Liver (tissue), 9 donors: ENCODE data around the gene IL1RAPL2. TPM values are rescaled to one million over a fixed set of nuclear protein-coding genes. Genes with fewer than 3 reads are reported as not detected.
"Not testable (repeated sequence)": the region's sequence is repeated elsewhere in the genome, so short reads cannot be mapped to it uniquely, and the experiment has no call there.

Experiments
- DNase-seq: peaks from one replicate; pipeline ENCODE4 v3.0.0-alpha.2; 2017; ENCODE audit warnings: low spot score
- H3K27ac ChIP-seq, 2 donors: one replicate each; pipeline ENCODE4 v1.7.0; 2013; ENCODE audit warnings: inconsistent platforms in 2 of 2, low read length in 2 of 2, control low read depth in 1 of 2, low read depth in 1 of 2, mild to moderate bottlenecking in 1 of 2
- H3K27me3 ChIP-seq, 4 donors: one replicate each; pipeline versions ENCODE4 v1.6.1 to v1.7.0; 2013; ENCODE audit warnings: low read length in 3 of 4, inconsistent platforms in 1 of 4, mild to moderate bottlenecking in 1 of 4, moderate library complexity in 1 of 4; ENCODE audit not compliant: control insufficient read depth in 4 of 4, insufficient read depth in 4 of 4
- H3K36me3 ChIP-seq, 4 donors: one replicate each; pipeline versions ENCODE4 v1.6.1 to v1.7.0; 2013; ENCODE audit warnings: low read length in 3 of 4, mild to moderate bottlenecking in 3 of 4, low read depth in 1 of 4, moderate library complexity in 1 of 4; ENCODE audit not compliant: control insufficient read depth in 4 of 4, insufficient read depth in 3 of 4
- H3K4me1 ChIP-seq, 4 donors: one replicate each; pipeline versions ENCODE4 v1.6.1 to v1.7.0; 2013; ENCODE audit warnings: low read length in 3 of 4, mild to moderate bottlenecking in 3 of 4, moderate library complexity in 1 of 4; ENCODE audit not compliant: control insufficient read depth in 4 of 4, insufficient read depth in 4 of 4
- H3K4me3 ChIP-seq, 3 donors: one replicate each; pipeline versions ENCODE4 v1.6.1 to v1.7.0; 2013; ENCODE audit warnings: low read length in 3 of 3, control low read depth in 1 of 3, low read depth in 1 of 3, mild to moderate bottlenecking in 1 of 3
- H3K9ac ChIP-seq, 2 donors: one replicate each; pipeline ENCODE4 v1.7.0; 2013; ENCODE audit warnings: low read length in 2 of 2, mild to moderate bottlenecking in 2 of 2, moderate library complexity in 2 of 2, control low read depth in 1 of 2, low read depth in 1 of 2
- H3K9me3 ChIP-seq, 4 donors: one replicate each; pipeline versions ENCODE4 v1.6.1 to v1.7.0; 2013; ENCODE audit warnings: low read length in 3 of 4; ENCODE audit not compliant: control insufficient read depth in 4 of 4
- EGR1 ChIP-seq, 2 donors: IDR thresholded peaks; 2 replicates each; pipeline ENCODE4 v1.6.1; 2016 to 2018; ENCODE audit warnings: antibody characterized with exemption in 2 of 2, low read depth in 2 of 2
- FOXA1 ChIP-seq: IDR thresholded peaks from 2 replicates; pipeline ENCODE4 v1.6.1; 2016; ENCODE audit warnings: antibody characterized with exemption
- FOXA2 ChIP-seq: IDR thresholded peaks from 2 replicates; pipeline ENCODE4 v1.6.1; 2016; ENCODE audit warnings: antibody characterized with exemption
- GABPA ChIP-seq, 2 donors: IDR thresholded peaks in 1 of 2; conservative IDR thresholded peaks in 1 of 2; 2 replicates each; pipeline ENCODE4 v1.6.1; 2016; ENCODE audit warnings: antibody characterized with exemption in 2 of 2, mild to moderate bottlenecking in 1 of 2, moderate library complexity in 1 of 2
- HNF4G ChIP-seq: IDR thresholded peaks from 2 replicates; pipeline ENCODE4 v1.6.1; 2016; ENCODE audit warnings: antibody characterized with exemption
- JUND ChIP-seq, 2 donors: IDR thresholded peaks; 2 replicates each; pipeline ENCODE4 v1.6.1; 2016; ENCODE audit warnings: antibody characterized with exemption in 2 of 2
- NR2F2 ChIP-seq: IDR thresholded peaks from 2 replicates; pipeline ENCODE4 v1.6.1; 2016; ENCODE audit warnings: antibody characterized with exemption
- RXRA ChIP-seq, 2 donors: IDR thresholded peaks; 2 replicates each; pipeline ENCODE4 v1.6.1; 2017 to 2018; ENCODE audit warnings: antibody characterized with exemption in 2 of 2, mild to moderate bottlenecking in 1 of 2
- SP1 ChIP-seq: IDR thresholded peaks from 2 replicates; pipeline ENCODE4 v1.6.1; 2018; ENCODE audit warnings: antibody characterized with exemption, mild to moderate bottlenecking
- TAF1 ChIP-seq: conservative IDR thresholded peaks from 2 replicates; pipeline ENCODE4 v1.6.1; 2016; ENCODE audit warnings: antibody characterized with exemption, mild to moderate bottlenecking
- YY1 ChIP-seq: IDR thresholded peaks from 2 replicates; pipeline ENCODE4 v1.6.1; 2016; ENCODE audit warnings: antibody characterized with exemption, mild to moderate bottlenecking
- WGBS: extraction: QIAGEN DNeasy Blood & Tissue Kit; methylation state at CpG from one replicate; pipeline ENCODE4 v1.1.7; 2013; 5-methylcytosine and 5-hydroxymethylcytosine counted together
- polyA plus RNA-seq, 2 donors: library from polyadenylated mRNA; stranded (reverse) in 1 of 2; unstranded in 1 of 2; fragments of 200-250 nt in 1 of 2; fragments of >200 nt in 1 of 2; fragmentation: Nextera tagmentation in 1 of 2; extraction: Ambion mirVana in 1 of 2; gene quantifications; one replicate each; pipeline versions ENCODE4 v1.2.1 to v1.2.3, GENCODE V29; 2013 to 2015
- total RNA-seq, 2 donors: library from RNA; depleted of rRNA; stranded (reverse); fragments of >200 nt; gene quantifications; one replicate each; pipeline ENCODE4 v1.2.3, GENCODE V29; 2014
- TF ChIP-seq, protein P1 (sequence below): fragments of 150-350 bp; IDR thresholded peaks from 2 replicates; pipeline ENCODE4 v1.5.1; 2017; ENCODE audit warnings: improper control_type of control experiment, low read depth, low read length; ENCODE audit not compliant: missing input control
- TF ChIP-seq, protein P2 (sequence below): IDR thresholded peaks from 2 replicates; pipeline ENCODE4 v1.6.1; 2016; ENCODE audit warnings: antibody characterized with exemption
- TF ChIP-seq, protein P3 (sequence below): IDR thresholded peaks from 2 replicates; pipeline ENCODE4 v1.6.1; 2016; ENCODE audit warnings: antibody characterized with exemption
- TF ChIP-seq, protein P4 (sequence below): IDR thresholded peaks from 2 replicates; pipeline ENCODE4 v1.6.1; 2016; ENCODE audit warnings: antibody characterized with exemption
- donor health status: healthy.
- donor health status: healthy.
- donor health status: healthy.
- donor health status: healthy.
- donor health status: healthy.

The IL1RAPL2 gene
- total and polyA plus RNA-seq, 4 donors: 0.20 to 1.6 (median 0.91) TPM

DNA sequence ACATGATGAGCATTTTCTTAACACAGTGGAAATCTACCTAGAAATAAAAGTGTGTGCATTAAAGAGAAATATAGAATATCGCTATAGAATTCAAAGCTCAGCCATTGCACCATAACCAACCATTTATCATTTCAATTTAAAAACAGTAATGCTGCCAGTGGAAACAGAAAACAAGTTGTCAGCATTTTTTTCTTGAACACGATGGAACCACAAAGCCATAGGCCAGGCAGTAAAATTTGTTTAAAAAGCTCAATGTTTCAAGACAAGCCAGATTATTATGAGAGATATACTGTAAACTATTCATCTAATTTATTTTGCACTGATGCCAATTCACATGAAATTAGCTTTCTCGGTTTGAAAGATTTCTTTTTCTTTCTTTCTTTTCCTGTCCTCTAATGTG lies 1209.7 kb downstream of the IL1RAPL2 start (continued):
- TF ChIP-seq, protein P1, sequence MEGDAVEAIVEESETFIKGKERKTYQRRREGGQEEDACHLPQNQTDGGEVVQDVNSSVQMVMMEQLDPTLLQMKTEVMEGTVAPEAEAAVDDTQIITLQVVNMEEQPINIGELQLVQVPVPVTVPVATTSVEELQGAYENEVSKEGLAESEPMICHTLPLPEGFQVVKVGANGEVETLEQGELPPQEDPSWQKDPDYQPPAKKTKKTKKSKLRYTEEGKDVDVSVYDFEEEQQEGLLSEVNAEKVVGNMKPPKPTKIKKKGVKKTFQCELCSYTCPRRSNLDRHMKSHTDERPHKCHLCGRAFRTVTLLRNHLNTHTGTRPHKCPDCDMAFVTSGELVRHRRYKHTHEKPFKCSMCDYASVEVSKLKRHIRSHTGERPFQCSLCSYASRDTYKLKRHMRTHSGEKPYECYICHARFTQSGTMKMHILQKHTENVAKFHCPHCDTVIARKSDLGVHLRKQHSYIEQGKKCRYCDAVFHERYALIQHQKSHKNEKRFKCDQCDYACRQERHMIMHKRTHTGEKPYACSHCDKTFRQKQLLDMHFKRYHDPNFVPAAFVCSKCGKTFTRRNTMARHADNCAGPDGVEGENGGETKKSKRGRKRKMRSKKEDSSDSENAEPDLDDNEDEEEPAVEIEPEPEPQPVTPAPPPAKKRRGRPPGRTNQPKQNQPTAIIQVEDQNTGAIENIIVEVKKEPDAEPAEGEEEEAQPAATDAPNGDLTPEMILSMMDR: no peak
- TF ChIP-seq YY1: no peak
- TF ChIP-seq, protein P2, sequence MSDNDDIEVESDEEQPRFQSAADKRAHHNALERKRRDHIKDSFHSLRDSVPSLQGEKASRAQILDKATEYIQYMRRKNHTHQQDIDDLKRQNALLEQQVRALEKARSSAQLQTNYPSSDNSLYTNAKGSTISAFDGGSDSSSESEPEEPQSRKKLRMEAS: no peak

DNA sequence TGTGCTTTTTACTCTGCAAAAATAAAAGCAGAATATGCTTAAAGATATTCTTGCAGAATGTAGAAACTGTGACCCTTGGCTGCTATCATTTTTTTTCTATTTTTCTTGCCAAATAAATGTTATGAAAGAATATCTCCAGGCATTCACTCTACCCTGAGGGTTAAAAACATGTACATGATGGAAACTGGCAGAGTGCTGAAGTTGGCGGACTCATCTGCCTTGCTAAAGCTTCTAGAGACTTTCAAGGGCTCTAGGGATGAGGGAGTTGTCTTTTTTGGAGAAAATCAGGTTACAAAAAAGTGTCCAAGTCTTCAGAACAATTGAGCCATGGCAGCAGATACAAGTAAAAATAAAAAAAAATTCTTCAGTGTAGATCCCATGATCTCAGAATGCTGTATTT lies 1215.8 kb downstream of the IL1RAPL2 start:
- no peak for DNase-seq
- no peaks in the 10 kb centered on the region for H3K27me3 ChIP-seq
- TF ChIP-seq, protein P2: no peak
- TF ChIP-seq, protein P3, sequence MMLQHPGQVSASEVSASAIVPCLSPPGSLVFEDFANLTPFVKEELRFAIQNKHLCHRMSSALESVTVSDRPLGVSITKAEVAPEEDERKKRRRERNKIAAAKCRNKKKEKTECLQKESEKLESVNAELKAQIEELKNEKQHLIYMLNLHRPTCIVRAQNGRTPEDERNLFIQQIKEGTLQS: no peak
- TF ChIP-seq HNF4G: no peak
- no peaks in the 10 kb centered on the region for H3K36me3 ChIP-seq
- no peak overlapping the region for H3K4me3 ChIP-seq
- no peak overlapping the region for H3K27ac ChIP-seq
- H3K4me1 ChIP-seq: no peaks in the 10 kb centered on the region
- H3K9me3 ChIP-seq: peaks cover 0 to 2% (median 0%) of the 10 kb centered on the region in 4 donors
- no peak overlapping the region for H3K9ac ChIP-seq
- WGBS: 78% methylated on average over 1 of the region's 1 CpG

DNA sequence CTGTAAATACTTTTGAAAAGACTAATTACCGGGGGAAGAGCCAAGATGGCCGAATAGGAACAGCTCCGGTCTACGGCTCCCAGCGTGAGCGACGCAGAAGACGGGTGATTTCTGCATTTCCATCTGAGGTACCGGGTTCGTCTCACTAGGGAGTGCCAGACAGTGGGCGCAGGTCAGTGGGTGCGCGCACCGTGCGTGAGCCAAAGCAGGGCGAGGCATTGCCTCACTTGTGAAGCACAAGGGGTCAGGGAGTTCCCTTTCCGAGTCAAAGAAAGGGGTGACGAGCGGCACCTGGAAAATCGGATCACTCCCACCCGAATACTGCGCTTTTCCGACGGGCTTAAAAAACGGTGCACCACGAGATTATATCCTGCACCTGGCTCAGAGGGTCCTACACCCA lies 1230.9 kb downstream of the IL1RAPL2 start:
- WGBS: 95% methylated on average over 26 of the region's 26 CpGs
- H3K9me3 ChIP-seq, H3K27me3 ChIP-seq, H3K27ac ChIP-seq, H3K36me3 ChIP-seq, H3K9ac ChIP-seq, H3K4me1 ChIP-seq, H3K4me3 ChIP-seq, DNase-seq: not testable (repeated sequence)

DNA sequence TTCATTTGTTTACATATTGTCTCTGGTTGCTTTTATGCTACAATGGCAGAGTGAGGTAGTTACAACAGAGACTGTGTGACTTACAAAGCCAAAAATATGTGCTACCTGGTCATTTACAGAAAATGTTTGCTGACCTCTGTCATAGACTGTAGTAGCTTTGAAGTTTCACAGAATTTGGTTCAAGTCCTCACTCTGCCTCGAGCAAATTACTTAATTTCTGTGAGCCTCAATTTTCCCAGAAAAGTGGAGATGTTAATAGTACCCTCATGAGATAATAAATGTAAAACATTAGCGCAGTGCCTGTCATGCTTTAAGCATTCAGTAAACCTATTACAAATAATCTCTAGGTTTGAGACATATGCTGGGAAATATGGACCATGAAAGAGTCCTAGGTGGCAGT lies 1237.9 kb downstream of the IL1RAPL2 start:
- Histone ChIP-seq H3K27ac (no peak overlapping the region), H3K36me3 (no peaks in the 10 kb centered on the region), H3K27me3 (no peaks in the 10 kb centered on the region), H3K4me3 (no peak overlapping the region), H3K9ac (no peak overlapping the region), H3K4me1 (no peaks in the 10 kb centered on the region), H3K9me3 (no peaks in the 10 kb centered on the region)
- TF ChIP-seq FOXA2 (no peak), NR2F2 (no peak), TAF1 (no peak), YY1 (no peak), RXRA (IDR thresholded peaks at IDR 0.05) (no peak), SP1 (no peak), EGR1 (IDR thresholded peaks at IDR 0.05; ENCODE audit: low read depth in 2 of 2) (no peak), GABPA (IDR thresholded peaks at IDR 0.05 in 1 of 2, conservative IDR thresholded peaks at IDR 0.05 in 1 of 2) (no peak), HNF4G (no peak), FOXA1 (no peak), JUND (IDR thresholded peaks at IDR 0.05) (no peak)
- TF ChIP-seq, protein P2: no peak
- TF ChIP-seq, protein P4, sequence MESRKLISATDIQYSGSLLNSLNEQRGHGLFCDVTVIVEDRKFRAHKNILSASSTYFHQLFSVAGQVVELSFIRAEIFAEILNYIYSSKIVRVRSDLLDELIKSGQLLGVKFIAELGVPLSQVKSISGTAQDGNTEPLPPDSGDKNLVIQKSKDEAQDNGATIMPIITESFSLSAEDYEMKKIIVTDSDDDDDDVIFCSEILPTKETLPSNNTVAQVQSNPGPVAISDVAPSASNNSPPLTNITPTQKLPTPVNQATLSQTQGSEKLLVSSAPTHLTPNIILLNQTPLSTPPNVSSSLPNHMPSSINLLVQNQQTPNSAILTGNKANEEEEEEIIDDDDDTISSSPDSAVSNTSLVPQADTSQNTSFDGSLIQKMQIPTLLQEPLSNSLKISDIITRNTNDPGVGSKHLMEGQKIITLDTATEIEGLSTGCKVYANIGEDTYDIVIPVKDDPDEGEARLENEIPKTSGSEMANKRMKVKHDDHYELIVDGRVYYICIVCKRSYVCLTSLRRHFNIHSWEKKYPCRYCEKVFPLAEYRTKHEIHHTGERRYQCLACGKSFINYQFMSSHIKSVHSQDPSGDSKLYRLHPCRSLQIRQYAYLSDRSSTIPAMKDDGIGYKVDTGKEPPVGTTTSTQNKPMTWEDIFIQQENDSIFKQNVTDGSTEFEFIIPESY: no peak
- TF ChIP-seq, protein P1: no peak
- TF ChIP-seq, protein P3: no peak
- DNase-seq: no peak
- WGBS: 80% methylated on average over 2 of the region's 2 CpGs

DNA sequence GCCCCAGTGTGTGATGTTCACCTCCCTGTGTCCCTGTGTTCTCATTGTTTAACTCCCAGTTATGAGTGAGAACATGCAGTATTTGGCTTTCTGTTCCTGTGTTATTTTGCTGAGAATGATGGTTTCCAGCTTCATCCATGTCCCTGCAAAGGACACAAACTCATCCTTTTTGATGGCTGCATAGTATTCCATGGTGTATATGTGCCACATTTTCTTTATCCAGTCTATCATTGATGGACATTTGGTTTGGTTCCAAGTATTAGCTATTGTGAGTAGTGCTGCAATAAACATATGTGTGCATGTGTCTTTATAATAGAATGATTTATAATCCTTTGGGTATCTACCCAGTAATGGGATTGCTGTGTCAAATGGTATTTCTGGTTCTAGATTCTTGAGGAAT lies 1239.7 kb downstream of the IL1RAPL2 start:
- DNase-seq, H3K27ac ChIP-seq, H3K36me3 ChIP-seq, H3K27me3 ChIP-seq, H3K4me1 ChIP-seq, H3K9me3 ChIP-seq, H3K9ac ChIP-seq, H3K4me3 ChIP-seq: not testable (repeated sequence)
